SK-N-SH (cell line): ENCODE results near the gene TM2D3. TPM values are rescaled to one million over a fixed set of nuclear protein-coding genes. Genes with fewer than 3 reads are reported as not detected.

Experiments
- CTCF ChIA-PET: fragments of 300-600, 350-600 bp; formaldehyde crosslinking; extraction: SDS; loops from one replicate; lab custom pipeline; 2021; lab: Yijun Ruan, JAX
- POLR2A ChIA-PET: fragments of 350-600 bp; sonication (Branson Sonifier 250); formaldehyde crosslinking; extraction: SDS; loops from one replicate; lab custom pipeline; 2020; ENCODE audit warnings: antibody characterized with exemption, inconsistent platforms; lab: Yijun Ruan, JAX
- DNase-seq: peaks from one replicate; pipeline ENCODE4 v3.0.0; 2012
- H2AFZ ChIP-seq: fragments of 200-600 bp; sonication (generic); 2 replicates; pipeline ENCODE4 v1.8.1; 2016; ENCODE audit warnings: antibody characterized with exemption, mild to moderate bottlenecking, low read depth
- H3F3A ChIP-seq: fragments of 200-600 bp; sonication (generic); replicated peaks from 2 replicates; pipeline ENCODE3; 2016; ENCODE audit warnings: antibody characterized with exemption, mild to moderate bottlenecking; ENCODE audit not compliant: insufficient read depth
- H3K27ac ChIP-seq, 2 experiments: fragments of 200-500 bp in 1 of 2; fragments of 200-600 bp in 1 of 2; sonication (Bioruptor generic) in 1 of 2; sonication (generic), shearing (Covaris generic) in 1 of 2; 2 replicates each; pipeline versions ENCODE4 v1.5.1 to v1.6.1; 2014 to 2016; ENCODE audit warnings: low read depth in 2 of 2, inconsistent platforms in 1 of 2, low read length in 1 of 2, mild to moderate bottlenecking in 1 of 2, mixed read lengths in 1 of 2
- H3K27me3 ChIP-seq: fragments of 200-600 bp; sonication (generic), shearing (Covaris generic); 2 replicates; pipeline ENCODE4 v1.6.1; 2016; ENCODE audit warnings: mixed run types; ENCODE audit not compliant: insufficient read depth
- H3K36me3 ChIP-seq, 2 experiments: fragments of 200-500 bp in 1 of 2; fragments of 200-600 bp in 1 of 2; sonication (Bioruptor generic) in 1 of 2; sonication (generic) in 1 of 2; replicated peaks in 1 of 2; 2 replicates each; pipeline versions ENCODE3 to v1.5.1; 2014 to 2016; ENCODE audit warnings: low read length in 1 of 2, mild to moderate bottlenecking in 1 of 2; ENCODE audit not compliant: insufficient read depth in 2 of 2, control insufficient read depth in 1 of 2
- H3K4me1 ChIP-seq, 2 experiments: fragments of 200-500 bp in 1 of 2; fragments of 200-600 bp in 1 of 2; sonication (Bioruptor generic) in 1 of 2; sonication (generic), shearing (Covaris generic) in 1 of 2; 2 replicates each; pipeline versions ENCODE4 v1.5.1 to v1.6.1; 2014 to 2016; ENCODE audit warnings: low read depth in 1 of 2, low read length in 1 of 2, mixed run types in 1 of 2; ENCODE audit not compliant: insufficient read depth in 2 of 2, control insufficient read depth in 1 of 2
- H3K4me2 ChIP-seq: fragments of 200-600 bp; sonication (generic), shearing (Covaris generic); 2 replicates; pipeline ENCODE4 v1.6.1; 2017; ENCODE audit warnings: mixed run types
- H3K4me3 ChIP-seq, 2 experiments: fragments of 200-500 bp in 1 of 2; fragments of 200-600 bp in 1 of 2; sonication (Bioruptor generic) in 1 of 2; sonication (generic), shearing (Covaris generic) in 1 of 2; 2 replicates each; pipeline versions ENCODE4 v1.5.1 to v1.8.1; 2014 to 2016; ENCODE audit warnings: low read depth in 2 of 2, inconsistent platforms in 1 of 2, low read length in 1 of 2, mild to moderate bottlenecking in 1 of 2, mixed read lengths in 1 of 2, moderate library complexity in 1 of 2
- H3K79me2 ChIP-seq: fragments of 200-600 bp; sonication (generic); 2 replicates; pipeline ENCODE4 v1.8.1; 2017; ENCODE audit warnings: mild to moderate bottlenecking; ENCODE audit not compliant: insufficient read depth
- H3K9ac ChIP-seq: fragments of 200-600 bp; sonication (generic); 2 replicates; pipeline ENCODE4 v1.6.1; 2017; ENCODE audit warnings: mixed run types
- H3K9me2 ChIP-seq: fragments of 200-600 bp; sonication (generic); 2 replicates; pipeline ENCODE4 v1.6.1; 2017; ENCODE audit warnings: mixed run types
- H3K9me3 ChIP-seq: fragments of 200-600 bp; sonication (generic); 2 replicates; pipeline ENCODE4 v1.6.1; 2017; ENCODE audit warnings: mixed run types, mild to moderate bottlenecking, moderate library complexity
- H4K20me1 ChIP-seq: fragments of 200-600 bp; sonication (generic); 2 replicates; pipeline ENCODE4 v1.6.1; 2017; ENCODE audit warnings: mild to moderate bottlenecking, mixed run types; ENCODE audit not compliant: insufficient read depth
- CHD2 ChIP-seq: fragments of 150-350 bp; IDR thresholded peaks from 2 replicates; pipeline ENCODE4 v1.6.1; 2018; ENCODE audit warnings: low read length; ENCODE audit not compliant: partially characterized antibody
- ELF1 ChIP-seq: IDR thresholded peaks from 2 replicates; pipeline ENCODE4 v1.4.0; 2012
- EP300 ChIP-seq, 2 experiments: IDR thresholded peaks; 2 replicates each; pipeline versions ENCODE4 v1.4.0 to v1.6.1; 2012; ENCODE audit warnings: borderline replicate concordance in 1 of 2, low read depth in 1 of 2, low read length in 1 of 2
- FOXJ3 ChIP-seq: sonication (generic); formaldehyde crosslinking; IDR thresholded peaks from 2 replicates; pipeline ENCODE4 v1.5.1; 2020; ENCODE audit warnings: mild to moderate bottlenecking, missing genetic modification reagents
- FOXM1 ChIP-seq: IDR thresholded peaks from 2 replicates; pipeline ENCODE4 v1.4.0; 2012; ENCODE audit warnings: low read depth, mild to moderate bottlenecking
- GABPA ChIP-seq: IDR thresholded peaks from 2 replicates; pipeline ENCODE4 v1.4.0; 2012; ENCODE audit warnings: low read depth, mild to moderate bottlenecking
- JUND ChIP-seq: IDR thresholded peaks from 2 replicates; pipeline ENCODE4 v1.4.0; 2012
- MEF2A ChIP-seq: IDR thresholded peaks from 2 replicates; pipeline ENCODE4 v1.4.0; 2012; ENCODE audit warnings: low read depth, borderline replicate concordance
- MXI1 ChIP-seq: IDR thresholded peaks from 2 replicates; pipeline ENCODE4 v1.6.1; 2012; ENCODE audit warnings: mild to moderate bottlenecking, low read depth, low read length, improper control_type of control experiment
- NFIC ChIP-seq: IDR thresholded peaks from 2 replicates; pipeline ENCODE4 v1.4.0; 2012; ENCODE audit warnings: borderline replicate concordance
- NRF1 ChIP-seq: IDR thresholded peaks from 2 replicates; pipeline ENCODE4 v1.6.1; 2012; ENCODE audit warnings: low read depth, mild to moderate bottlenecking, low read length
- RAD21 ChIP-seq: IDR thresholded peaks from 2 replicates; pipeline ENCODE4 v1.6.1; 2012; ENCODE audit warnings: mild to moderate bottlenecking, low read length
- RCOR1 ChIP-seq: fragments of 150-350 bp; IDR thresholded peaks from 2 replicates; pipeline ENCODE4 v1.6.1; 2017; ENCODE audit warnings: antibody characterized with exemption, low read length
- RXRA ChIP-seq: IDR thresholded peaks from 2 replicates; pipeline ENCODE4 v1.4.0; 2012; ENCODE audit warnings: low read depth, mild to moderate bottlenecking, borderline replicate concordance
- TAF1 ChIP-seq: IDR thresholded peaks from 2 replicates; pipeline ENCODE4 v1.6.1; 2012; ENCODE audit warnings: low read depth, mild to moderate bottlenecking, low read length, moderate library complexity, borderline replicate concordance
- WGBS: methylation state at CpG from one replicate; pipeline ENCODE4 v1.1.6; 2017; ENCODE audit warnings: low lambda C conversion rate; 5-methylcytosine and 5-hydroxymethylcytosine counted together
- polyA plus RNA-seq, 3 experiments: library from polyadenylated mRNA; depleted of rRNA; stranded (reverse); fragments of >200 nt; gene quantifications; 2 replicates each; pipeline ENCODE4 v1.2.3, GENCODE V29; 2012
- TF ChIP-seq, protein P1 (sequence below): IDR thresholded peaks from 2 replicates; pipeline ENCODE4; 2012
- TF ChIP-seq, protein P2 (sequence below): IDR thresholded peaks from 2 replicates; pipeline ENCODE4 v1.6.1; 2012; ENCODE audit warnings: mild to moderate bottlenecking, low read depth, low read length, moderate library complexity
- TF ChIP-seq, protein P3 (sequence below): IDR thresholded peaks from 2 replicates; pipeline ENCODE4 v1.4.0; 2012; ENCODE audit warnings: low read depth, borderline replicate concordance

Gene TM2D3
- polyA plus RNA-seq, 1 of the 3 experiments (the other 2 are of a cell fraction) = 73.3 TPM

DNA sequence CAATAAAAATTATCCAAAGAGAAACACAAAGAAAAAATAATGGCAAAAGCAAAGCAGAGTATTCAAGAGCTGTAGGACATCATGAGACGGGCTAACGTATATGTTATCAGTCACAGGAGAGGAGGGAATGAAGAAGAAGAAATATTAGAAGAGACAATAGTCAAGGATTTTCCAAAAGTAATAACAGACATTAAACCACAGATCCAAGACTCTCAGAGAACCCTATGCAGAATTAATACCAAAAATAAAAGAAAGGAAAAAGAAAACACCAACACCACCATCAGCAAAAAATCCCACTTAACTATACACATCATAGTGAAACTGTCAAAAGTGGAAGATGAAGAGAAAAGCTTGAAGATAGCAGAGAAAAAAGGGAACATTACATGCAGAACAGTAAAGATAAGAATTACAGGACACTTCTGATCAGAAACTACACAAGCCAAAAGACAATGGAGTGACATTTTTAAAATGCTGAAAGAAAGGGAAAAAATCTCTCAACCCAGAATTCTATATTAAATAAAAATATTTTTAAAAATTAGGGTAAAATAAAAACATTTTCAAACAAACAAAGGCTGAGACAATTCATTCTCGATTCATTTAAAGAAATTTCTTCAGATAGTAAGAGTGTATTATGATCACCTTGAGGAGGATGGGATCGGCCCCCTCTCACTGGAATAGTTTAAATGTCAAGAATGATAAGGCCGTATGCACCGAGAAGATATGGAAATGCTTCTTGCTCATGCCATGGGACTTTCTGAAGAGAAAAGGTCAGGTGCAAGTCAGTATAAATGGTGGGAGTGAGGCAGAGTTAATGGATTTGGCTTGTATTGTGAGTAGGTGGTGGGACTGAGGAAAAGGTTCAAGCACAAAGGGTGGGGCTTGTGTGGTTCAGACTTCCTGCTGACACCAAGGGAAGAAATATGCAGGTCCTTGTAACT, 28.5 kb downstream of the TM2D3 start (continued):
- TF ChIP-seq, protein P1, sequence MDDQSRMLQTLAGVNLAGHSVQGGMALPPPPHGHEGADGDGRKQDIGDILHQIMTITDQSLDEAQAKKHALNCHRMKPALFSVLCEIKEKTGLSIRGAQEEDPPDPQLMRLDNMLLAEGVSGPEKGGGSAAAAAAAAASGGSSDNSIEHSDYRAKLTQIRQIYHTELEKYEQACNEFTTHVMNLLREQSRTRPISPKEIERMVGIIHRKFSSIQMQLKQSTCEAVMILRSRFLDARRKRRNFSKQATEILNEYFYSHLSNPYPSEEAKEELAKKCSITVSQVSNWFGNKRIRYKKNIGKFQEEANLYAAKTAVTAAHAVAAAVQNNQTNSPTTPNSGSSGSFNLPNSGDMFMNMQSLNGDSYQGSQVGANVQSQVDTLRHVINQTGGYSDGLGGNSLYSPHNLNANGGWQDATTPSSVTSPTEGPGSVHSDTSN = no peak

DNA sequence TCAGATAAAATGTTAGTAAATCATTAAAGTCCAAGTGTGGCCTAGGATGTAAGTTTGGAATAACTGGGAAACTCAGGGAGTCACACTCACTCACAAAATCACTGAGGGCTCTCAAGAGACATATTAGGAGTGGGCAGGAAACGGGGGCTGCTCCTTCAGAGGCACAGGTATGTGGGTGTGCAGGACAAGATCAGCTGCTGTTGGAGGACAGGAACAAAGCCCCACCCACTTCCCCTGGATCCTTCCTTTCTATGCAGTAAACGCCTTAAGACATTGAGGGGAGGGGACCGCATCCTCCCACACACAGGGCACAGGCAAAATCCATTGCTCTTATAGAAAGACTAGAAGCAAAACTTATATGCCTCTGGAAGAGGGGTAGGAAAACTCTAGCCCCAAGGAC, 30.2 kb downstream of the TM2D3 start:
- H3K27me3 ChIP-seq = no peaks in the 10 kb centered on the region
- no peak for TF ChIP-seq ELF1
- TF ChIP-seq MXI1 = no peak
- no peak for TF ChIP-seq CHD2
- TF ChIP-seq, protein P1 = no peak
- no peak for TF ChIP-seq RCOR1
- TF ChIP-seq FOXM1 = no peak
- TF ChIP-seq, protein P2, sequence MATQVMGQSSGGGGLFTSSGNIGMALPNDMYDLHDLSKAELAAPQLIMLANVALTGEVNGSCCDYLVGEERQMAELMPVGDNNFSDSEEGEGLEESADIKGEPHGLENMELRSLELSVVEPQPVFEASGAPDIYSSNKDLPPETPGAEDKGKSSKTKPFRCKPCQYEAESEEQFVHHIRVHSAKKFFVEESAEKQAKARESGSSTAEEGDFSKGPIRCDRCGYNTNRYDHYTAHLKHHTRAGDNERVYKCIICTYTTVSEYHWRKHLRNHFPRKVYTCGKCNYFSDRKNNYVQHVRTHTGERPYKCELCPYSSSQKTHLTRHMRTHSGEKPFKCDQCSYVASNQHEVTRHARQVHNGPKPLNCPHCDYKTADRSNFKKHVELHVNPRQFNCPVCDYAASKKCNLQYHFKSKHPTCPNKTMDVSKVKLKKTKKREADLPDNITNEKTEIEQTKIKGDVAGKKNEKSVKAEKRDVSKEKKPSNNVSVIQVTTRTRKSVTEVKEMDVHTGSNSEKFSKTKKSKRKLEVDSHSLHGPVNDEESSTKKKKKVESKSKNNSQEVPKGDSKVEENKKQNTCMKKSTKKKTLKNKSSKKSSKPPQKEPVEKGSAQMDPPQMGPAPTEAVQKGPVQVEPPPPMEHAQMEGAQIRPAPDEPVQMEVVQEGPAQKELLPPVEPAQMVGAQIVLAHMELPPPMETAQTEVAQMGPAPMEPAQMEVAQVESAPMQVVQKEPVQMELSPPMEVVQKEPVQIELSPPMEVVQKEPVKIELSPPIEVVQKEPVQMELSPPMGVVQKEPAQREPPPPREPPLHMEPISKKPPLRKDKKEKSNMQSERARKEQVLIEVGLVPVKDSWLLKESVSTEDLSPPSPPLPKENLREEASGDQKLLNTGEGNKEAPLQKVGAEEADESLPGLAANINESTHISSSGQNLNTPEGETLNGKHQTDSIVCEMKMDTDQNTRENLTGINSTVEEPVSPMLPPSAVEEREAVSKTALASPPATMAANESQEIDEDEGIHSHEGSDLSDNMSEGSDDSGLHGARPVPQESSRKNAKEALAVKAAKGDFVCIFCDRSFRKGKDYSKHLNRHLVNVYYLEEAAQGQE = no peak
- no peak for TF ChIP-seq FOXJ3 (CRISPR knock-in tag)
- TF ChIP-seq MEF2A = no peak
- TF ChIP-seq, protein P3, sequence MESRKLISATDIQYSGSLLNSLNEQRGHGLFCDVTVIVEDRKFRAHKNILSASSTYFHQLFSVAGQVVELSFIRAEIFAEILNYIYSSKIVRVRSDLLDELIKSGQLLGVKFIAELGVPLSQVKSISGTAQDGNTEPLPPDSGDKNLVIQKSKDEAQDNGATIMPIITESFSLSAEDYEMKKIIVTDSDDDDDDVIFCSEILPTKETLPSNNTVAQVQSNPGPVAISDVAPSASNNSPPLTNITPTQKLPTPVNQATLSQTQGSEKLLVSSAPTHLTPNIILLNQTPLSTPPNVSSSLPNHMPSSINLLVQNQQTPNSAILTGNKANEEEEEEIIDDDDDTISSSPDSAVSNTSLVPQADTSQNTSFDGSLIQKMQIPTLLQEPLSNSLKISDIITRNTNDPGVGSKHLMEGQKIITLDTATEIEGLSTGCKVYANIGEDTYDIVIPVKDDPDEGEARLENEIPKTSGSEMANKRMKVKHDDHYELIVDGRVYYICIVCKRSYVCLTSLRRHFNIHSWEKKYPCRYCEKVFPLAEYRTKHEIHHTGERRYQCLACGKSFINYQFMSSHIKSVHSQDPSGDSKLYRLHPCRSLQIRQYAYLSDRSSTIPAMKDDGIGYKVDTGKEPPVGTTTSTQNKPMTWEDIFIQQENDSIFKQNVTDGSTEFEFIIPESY = no peak
- no peak for TF ChIP-seq EP300 (IDR thresholded peaks at IDR 0.05; ENCODE audit: borderline replicate concordance in 1 of 2, low read depth in 1 of 2, low read length in 1 of 2)
- TF ChIP-seq RXRA = no peak
- no peak for TF ChIP-seq RAD21
- no peak for TF ChIP-seq NFIC
- TF ChIP-seq NRF1 = no peak
- TF ChIP-seq JUND = no peak
- no peak for TF ChIP-seq TAF1
- TF ChIP-seq GABPA = no peak
- POLR2A ChIA-PET = no interaction called here
- no peaks in the 10 kb centered on the region for H3F3A ChIP-seq
- H3K4me1 ChIP-seq = peaks cover 0 to 29% of the 10 kb centered on the region in 2 experiments; a peak in 1 of 4 replicates
- CTCF ChIA-PET = interaction anchor here (1.4 to 3.0 kb wide), 2 partner anchors 20 to 322 kb away, joined by 4 to 18 read pairs; no protein-coding TSS in a partner anchor
- no peak overlapping the region for H3K27ac ChIP-seq
- H4K20me1 ChIP-seq = no peaks in the 10 kb centered on the region
- peaks cover 5% of the 10 kb centered on the region for H3K9me3 ChIP-seq
- H3K4me3 ChIP-seq = no peak overlapping the region
- H3K79me2 ChIP-seq = no peaks in the 10 kb centered on the region
- H3K9me2 ChIP-seq = no peaks in the 10 kb centered on the region
- WGBS = 85% methylated on average over 3 of the region's 3 CpGs
- H3K4me2 ChIP-seq = no peak overlapping the region
- H3K9ac ChIP-seq = no peak overlapping the region
- DNase-seq = no peak
- no peak overlapping the region for H2AFZ ChIP-seq
- H3K36me3 ChIP-seq = peaks cover 0 to 3% of the 10 kb centered on the region in 2 experiments
